ENCODE measurements around the gene PARD3.

DNA sequence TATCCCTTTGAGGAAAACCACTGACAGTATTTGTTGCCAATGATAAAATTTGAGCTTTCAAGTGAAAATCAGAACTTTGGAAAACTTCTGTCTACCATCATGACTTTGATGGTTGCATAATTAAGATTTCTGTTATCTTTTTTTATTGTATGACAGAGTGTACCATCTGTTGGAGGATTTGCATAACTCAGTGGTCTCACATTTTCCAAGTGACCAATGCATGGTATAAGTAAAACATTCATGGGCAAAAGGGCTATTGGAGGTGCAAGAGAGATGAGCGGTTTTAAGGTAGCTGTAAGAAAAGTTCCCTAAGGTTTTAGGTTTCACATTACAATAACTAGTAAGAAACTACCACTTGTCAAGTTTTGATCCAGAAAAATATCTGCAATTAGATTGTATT lies 625.3 kb downstream of the PARD3 start:
- TF ChIP-seq, protein P1, sequence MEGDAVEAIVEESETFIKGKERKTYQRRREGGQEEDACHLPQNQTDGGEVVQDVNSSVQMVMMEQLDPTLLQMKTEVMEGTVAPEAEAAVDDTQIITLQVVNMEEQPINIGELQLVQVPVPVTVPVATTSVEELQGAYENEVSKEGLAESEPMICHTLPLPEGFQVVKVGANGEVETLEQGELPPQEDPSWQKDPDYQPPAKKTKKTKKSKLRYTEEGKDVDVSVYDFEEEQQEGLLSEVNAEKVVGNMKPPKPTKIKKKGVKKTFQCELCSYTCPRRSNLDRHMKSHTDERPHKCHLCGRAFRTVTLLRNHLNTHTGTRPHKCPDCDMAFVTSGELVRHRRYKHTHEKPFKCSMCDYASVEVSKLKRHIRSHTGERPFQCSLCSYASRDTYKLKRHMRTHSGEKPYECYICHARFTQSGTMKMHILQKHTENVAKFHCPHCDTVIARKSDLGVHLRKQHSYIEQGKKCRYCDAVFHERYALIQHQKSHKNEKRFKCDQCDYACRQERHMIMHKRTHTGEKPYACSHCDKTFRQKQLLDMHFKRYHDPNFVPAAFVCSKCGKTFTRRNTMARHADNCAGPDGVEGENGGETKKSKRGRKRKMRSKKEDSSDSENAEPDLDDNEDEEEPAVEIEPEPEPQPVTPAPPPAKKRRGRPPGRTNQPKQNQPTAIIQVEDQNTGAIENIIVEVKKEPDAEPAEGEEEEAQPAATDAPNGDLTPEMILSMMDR (IDR thresholded peaks at IDR 0.05; ENCODE audit: poor library complexity): no peak
- no peak for TF ChIP-seq EZH2 (IDR thresholded peaks at IDR 0.05; ENCODE audit: borderline replicate concordance)
